GM19240 (cell line): ENCODE results near the gene TTI1.

ENCODE experiments used
- DNase-seq: peaks from one replicate; pipeline ENCODE4 v3.0.0; 2011; ENCODE audit warnings: low spot score; ENCODE audit not compliant: insufficient read length

Gene TTI1

GRCh38 chr20:38033330-38034107, at the start of gene TTI1, which contains the start of gene RPRD1B:
Gene TTI1, minus strand, starts transcription at chr20:38033456. Its CDS starts 19,640 bp downstream, at chr20:38013816.
Gene RPRD1B, plus strand, starts transcription at chr20:38033746. Its CDS starts 202 bp downstream, at chr20:38033948.
- DNase-seq = peak; percentile 48

- DNase-seq = no peak
Observed at GRCh38 chr20:38082894-38083293, 49.6 kb upstream of the TTI1 start.

- DNase-seq = no peak
Observed at GRCh38 chr20:38081575-38081974, 48.3 kb upstream of the TTI1 start.

- no peak for DNase-seq
Observed at GRCh38 chr20:38079353-38079752, 46.1 kb upstream of the TTI1 start.

GRCh38 chr20:38078084-38078483, 44.8 kb upstream of the TTI1 start:
- no peak for DNase-seq

GRCh38 chr20:38076548-38076947, 43.3 kb upstream of the TTI1 start:
- no peak for DNase-seq

GRCh38 chr20:38075161-38075998, 42.1 kb upstream of the TTI1 start:
- DNase-seq = no peak

GRCh38 chr20:38073307-38074071, 40.2 kb upstream of the TTI1 start:
- no peak for DNase-seq

- no peak for DNase-seq
Observed at GRCh38 chr20:38072898-38073297, 39.6 kb upstream of the TTI1 start.

- no peak for DNase-seq
Observed at GRCh38 chr20:38067717-38068365, 34.6 kb upstream of the TTI1 start.

- DNase-seq = no peak
Observed at GRCh38 chr20:38066969-38067716, 33.9 kb upstream of the TTI1 start.

- DNase-seq = no peak
Observed at GRCh38 chr20:38065764-38066375, 32.6 kb upstream of the TTI1 start.

- DNase-seq = peak; percentile 14
Observed at GRCh38 chr20:38063911-38064530, 30.8 kb upstream of the TTI1 start.

- DNase-seq = no peak
Observed at GRCh38 chr20:38062890-38063289, 29.6 kb upstream of the TTI1 start.

GRCh38 chr20:38061109-38061508, 27.9 kb upstream of the TTI1 start:
- no peak for DNase-seq

- DNase-seq = no peak
Observed at GRCh38 chr20:38060536-38060935, 27.3 kb upstream of the TTI1 start.

GRCh38 chr20:38059832-38060231, 26.6 kb upstream of the TTI1 start:
- DNase-seq = no peak

GRCh38 chr20:38057351-38057972, 24.2 kb upstream of the TTI1 start:
- peak; percentile 38 for DNase-seq

GRCh38 chr20:38055848-38056247, 22.6 kb upstream of the TTI1 start:
- no peak for DNase-seq
